GM10847 (cell line): ENCODE results near the gene PSME2.

Experiments used
- POLR2A ChIP-seq: IDR thresholded peaks from 2 replicates; pipeline ENCODE4 v1.6.1; 2011; ENCODE audit not compliant: insufficient read length; ENCODE audit errors: extremely low read depth

Gene PSME2

GRCh38 chr14:24146453-24146977 is at the start of gene PSME2:
PSME2 (minus strand) TSS chr14:24146610; CDS start chr14:24146581, 29 bp downstream.
- TF ChIP-seq POLR2A, result peak; percentile 44

GRCh38 chr14:24195186-24196070 is 49.0 kb upstream of the PSME2 start, which contains the start of gene TM9SF1:
TM9SF1 (minus strand) TSS chr14:24195441; CDS start chr14:24195019, 422 bp downstream.
- TF ChIP-seq POLR2A, result peak; percentile 56

- TF ChIP-seq POLR2A, result no peak
Observed at GRCh38 chr14:24194873-24195185, 48.4 kb upstream of the PSME2 start.

GRCh38 chr14:24194186-24194872 is 47.9 kb upstream of the PSME2 start:
- no peak for TF ChIP-seq POLR2A

- no peak for TF ChIP-seq POLR2A
Observed at GRCh38 chr14:24192933-24193332, 46.5 kb upstream of the PSME2 start.

GRCh38 chr14:24190416-24190815 is 44.0 kb upstream of the PSME2 start:
- no peak for TF ChIP-seq POLR2A

GRCh38 chr14:24189460-24189859 is 43.0 kb upstream of the PSME2 start:
- TF ChIP-seq POLR2A, result no peak

GRCh38 chr14:24189059-24189375 is 42.6 kb upstream of the PSME2 start:
- no peak for TF ChIP-seq POLR2A

GRCh38 chr14:24188251-24189058 is 42.0 kb upstream of the PSME2 start, which contains the start of gene IPO4:
IPO4 (minus strand) TSS chr14:24188816; CDS start chr14:24188787, 29 bp downstream.
- peak; percentile 67 for TF ChIP-seq POLR2A

GRCh38 chr14:24187539-24187915 is 41.1 kb upstream of the PSME2 start:
- TF ChIP-seq POLR2A, result no peak

- TF ChIP-seq POLR2A, result no peak
Observed at GRCh38 chr14:24186831-24187538, 40.6 kb upstream of the PSME2 start.

- no peak for TF ChIP-seq POLR2A
Observed at GRCh38 chr14:24185741-24186140, 39.3 kb upstream of the PSME2 start.

- no peak for TF ChIP-seq POLR2A
Observed at GRCh38 chr14:24185026-24185425, 38.6 kb upstream of the PSME2 start.

- TF ChIP-seq POLR2A, result no peak
Observed at GRCh38 chr14:24184104-24184970, 37.9 kb upstream of the PSME2 start.
